SK-N-SH treated with all-trans-retinoic acid at 6 μM for 48 hours (cell line): ENCODE data around the gene NRGN.

ENCODE experiments used
- ATAC-seq: fragments of 200-7000 bp; cut with Tn5 transposase; 3 replicates; pipeline ENCODE4 v1.9.1; 2020; ENCODE audit warnings: mild to moderate bottlenecking, moderate library complexity
- ARNTL ChIP-seq: fragments of 450-650 bp; formaldehyde crosslinking; IDR thresholded peaks from 2 replicates; pipeline ENCODE4 v1.5.0; 2020; ENCODE audit warnings: low read depth, mild to moderate bottlenecking, moderate library complexity, borderline replicate concordance
- BACH2 ChIP-seq: fragments of 250-450 bp; sonication (Bioruptor Pico); IDR thresholded peaks from 2 replicates; pipeline ENCODE4 v1.9.0; 2021; ENCODE audit warnings: mild to moderate bottlenecking, borderline replicate concordance
- CREB5 ChIP-seq: fragments of 250-450 bp; sonication (Bioruptor Pico); IDR thresholded peaks from 2 replicates; pipeline ENCODE4 v1.5.1; 2020; ENCODE audit warnings: low read depth, mild to moderate bottlenecking, moderate library complexity
- CSDC2 ChIP-seq: fragments of 250-450 bp; sonication (Bioruptor Pico); IDR thresholded peaks from 2 replicates; pipeline ENCODE4 v1.5.0; 2020; ENCODE audit warnings: mild to moderate bottlenecking, moderate library complexity
- ESRRG ChIP-seq: fragments of 250-450 bp; sonication (Bioruptor Pico); IDR thresholded peaks from 2 replicates; pipeline ENCODE4 v1.6.1; 2021; ENCODE audit warnings: mild to moderate bottlenecking
- GLIS3 ChIP-seq: fragments of 250-450 bp; sonication (Bioruptor Pico); IDR thresholded peaks from 2 replicates; pipeline ENCODE4 v1.5.0; 2020; ENCODE audit warnings: mild to moderate bottlenecking, moderate library complexity
- ISL1 ChIP-seq: fragments of 250-450 bp; sonication (Bioruptor Pico); IDR thresholded peaks from 2 replicates; pipeline ENCODE4 v2.1.2; 2022; ENCODE audit warnings: mild to moderate bottlenecking, moderate library complexity
- OSR1 ChIP-seq: fragments of 250-450 bp; sonication (Bioruptor Pico); IDR thresholded peaks from 2 replicates; pipeline ENCODE4 v1.8.0; 2022; ENCODE audit warnings: moderate library complexity, mild to moderate bottlenecking, inconsistent platforms
- PATZ1 ChIP-seq: fragments of 250-450 bp; sonication (Bioruptor Pico); IDR thresholded peaks from 2 replicates; pipeline ENCODE4 v1.8.0; 2020; ENCODE audit warnings: mild to moderate bottlenecking, moderate library complexity, borderline replicate concordance
- PPARA ChIP-seq: fragments of 250-450 bp; sonication (Bioruptor Pico); IDR thresholded peaks from 2 replicates; pipeline ENCODE4 v1.5.0; 2020; ENCODE audit warnings: mild to moderate bottlenecking, borderline replicate concordance
- RARB ChIP-seq: fragments of 250-450 bp; sonication (Bioruptor Pico); IDR thresholded peaks from 2 replicates; pipeline ENCODE4 v1.8.0; 2021; ENCODE audit warnings: mild to moderate bottlenecking, moderate library complexity
- TCF4 ChIP-seq: fragments of 250-450 bp; sonication (Bioruptor Pico); IDR thresholded peaks from 2 replicates; pipeline ENCODE4 v1.8.0; 2021; ENCODE audit warnings: mild to moderate bottlenecking, moderate library complexity, borderline replicate concordance
- ZC3H10 ChIP-seq: fragments of 250-450 bp; sonication (Bioruptor Pico); IDR thresholded peaks from 2 replicates; pipeline ENCODE4 v1.5.1; 2021; ENCODE audit warnings: mild to moderate bottlenecking, moderate library complexity
- ZFP3 ChIP-seq: fragments of 250-450 bp; sonication (Bioruptor Pico); IDR thresholded peaks from 2 replicates; pipeline ENCODE4 v1.5.0; 2020; ENCODE audit warnings: mild to moderate bottlenecking, moderate library complexity
- ZFP30 ChIP-seq: fragments of 450-650 bp; formaldehyde crosslinking; IDR thresholded peaks from 2 replicates; pipeline ENCODE4 v1.5.0; 2022; ENCODE audit warnings: mild to moderate bottlenecking, moderate library complexity
- ZNF565 ChIP-seq: fragments of 450-650 bp; formaldehyde crosslinking; conservative IDR thresholded peaks from 2 replicates; pipeline ENCODE4 v1.5.0; 2020; ENCODE audit warnings: low read depth, mild to moderate bottlenecking, moderate library complexity
- ZNF70 ChIP-seq: fragments of 450-650 bp; formaldehyde crosslinking; IDR thresholded peaks from 2 replicates; pipeline ENCODE4 v1.5.0; 2020; ENCODE audit warnings: mild to moderate bottlenecking, moderate library complexity
- ZNF8 ChIP-seq: fragments of 450-650 bp; formaldehyde crosslinking; IDR thresholded peaks from 2 replicates; pipeline ENCODE4 v1.5.0; 2020; ENCODE audit warnings: mild to moderate bottlenecking, moderate library complexity
- TF ChIP-seq, protein P1 (sequence below): fragments of 250-450 bp; sonication (Bioruptor Pico); IDR thresholded peaks from 2 replicates; pipeline ENCODE4 v1.5.1; 2021; ENCODE audit warnings: mild to moderate bottlenecking, moderate library complexity
- TF ChIP-seq, protein P2 (sequence below): fragments of 250-450 bp; sonication (Bioruptor Pico); IDR thresholded peaks from 2 replicates; pipeline ENCODE4 v1.8.0; 2021; ENCODE audit warnings: low read depth, mild to moderate bottlenecking, moderate library complexity, borderline replicate concordance

Gene NRGN

DNA sequence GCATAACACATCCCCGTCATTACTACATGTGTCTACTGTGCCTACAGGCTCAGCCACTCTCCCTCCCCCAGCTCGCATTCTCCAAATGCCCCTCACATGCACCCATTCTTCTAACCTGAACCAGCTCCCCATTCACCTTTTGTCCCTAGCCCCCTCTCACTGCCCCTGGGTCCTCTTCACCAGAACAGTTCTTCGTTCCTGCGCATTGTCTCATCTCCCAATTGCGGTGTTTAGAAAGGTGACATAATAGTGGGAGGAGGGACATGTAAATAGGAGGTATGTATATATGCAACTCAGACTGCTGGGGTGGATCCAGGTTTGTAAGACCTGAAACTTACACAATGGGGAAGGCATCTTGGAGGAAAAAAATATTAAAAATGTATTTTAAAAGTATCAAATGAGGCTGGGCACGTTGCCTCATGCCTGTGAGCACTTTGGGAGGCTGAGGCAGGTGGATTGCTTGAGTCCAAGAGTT lies 17.0 kb downstream of the NRGN start:
- ATAC-seq = no peak
- TF ChIP-seq ZC3H10 (CRISPR knock-in tag) = no peak
- TF ChIP-seq ZNF8 (CRISPR knock-in tag) = no peak
- TF ChIP-seq CREB5 (CRISPR knock-in tag) = no peak
- TF ChIP-seq CSDC2 (CRISPR knock-in tag) = no peak
- TF ChIP-seq ISL1 (CRISPR knock-in tag) = no peak
- TF ChIP-seq ARNTL (CRISPR knock-in tag) = no peak
- no peak for TF ChIP-seq ZFP3 (CRISPR knock-in tag)
- no peak for TF ChIP-seq BACH2
- no peak for TF ChIP-seq PATZ1 (CRISPR knock-in tag)
- TF ChIP-seq, protein P1, sequence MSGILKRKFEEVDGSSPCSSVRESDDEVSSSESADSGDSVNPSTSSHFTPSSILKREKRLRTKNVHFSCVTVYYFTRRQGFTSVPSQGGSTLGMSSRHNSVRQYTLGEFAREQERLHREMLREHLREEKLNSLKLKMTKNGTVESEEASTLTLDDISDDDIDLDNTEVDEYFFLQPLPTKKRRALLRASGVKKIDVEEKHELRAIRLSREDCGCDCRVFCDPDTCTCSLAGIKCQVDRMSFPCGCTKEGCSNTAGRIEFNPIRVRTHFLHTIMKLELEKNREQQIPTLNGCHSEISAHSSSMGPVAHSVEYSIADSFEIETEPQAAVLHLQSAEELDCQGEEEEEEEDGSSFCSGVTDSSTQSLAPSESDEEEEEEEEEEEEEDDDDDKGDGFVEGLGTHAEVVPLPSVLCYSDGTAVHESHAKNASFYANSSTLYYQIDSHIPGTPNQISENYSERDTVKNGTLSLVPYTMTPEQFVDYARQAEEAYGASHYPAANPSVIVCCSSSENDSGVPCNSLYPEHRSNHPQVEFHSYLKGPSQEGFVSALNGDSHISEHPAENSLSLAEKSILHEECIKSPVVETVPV (CRISPR knock-in tag) = no peak
- TF ChIP-seq GLIS3 (CRISPR knock-in tag) = no peak
- TF ChIP-seq ESRRG (CRISPR knock-in tag) = no peak
- no peak for TF ChIP-seq ZFP30 (CRISPR knock-in tag)
- TF ChIP-seq, protein P2, sequence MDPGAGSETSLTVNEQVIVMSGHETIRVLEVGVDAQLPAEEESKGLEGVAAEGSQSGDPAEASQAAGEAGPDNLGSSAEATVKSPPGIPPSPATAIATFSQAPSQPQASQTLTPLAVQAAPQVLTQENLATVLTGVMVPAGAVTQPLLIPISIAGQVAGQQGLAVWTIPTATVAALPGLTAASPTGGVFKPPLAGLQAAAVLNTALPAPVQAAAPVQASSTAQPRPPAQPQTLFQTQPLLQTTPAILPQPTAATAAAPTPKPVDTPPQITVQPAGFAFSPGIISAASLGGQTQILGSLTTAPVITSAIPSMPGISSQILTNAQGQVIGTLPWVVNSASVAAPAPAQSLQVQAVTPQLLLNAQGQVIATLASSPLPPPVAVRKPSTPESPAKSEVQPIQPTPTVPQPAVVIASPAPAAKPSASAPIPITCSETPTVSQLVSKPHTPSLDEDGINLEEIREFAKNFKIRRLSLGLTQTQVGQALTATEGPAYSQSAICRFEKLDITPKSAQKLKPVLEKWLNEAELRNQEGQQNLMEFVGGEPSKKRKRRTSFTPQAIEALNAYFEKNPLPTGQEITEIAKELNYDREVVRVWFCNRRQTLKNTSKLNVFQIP (CRISPR knock-in tag) = no peak
- TF ChIP-seq ZNF565 (CRISPR knock-in tag) = no peak
- no peak for TF ChIP-seq ZNF70
- TF ChIP-seq, all 23 proteins: peak for 0

DNA sequence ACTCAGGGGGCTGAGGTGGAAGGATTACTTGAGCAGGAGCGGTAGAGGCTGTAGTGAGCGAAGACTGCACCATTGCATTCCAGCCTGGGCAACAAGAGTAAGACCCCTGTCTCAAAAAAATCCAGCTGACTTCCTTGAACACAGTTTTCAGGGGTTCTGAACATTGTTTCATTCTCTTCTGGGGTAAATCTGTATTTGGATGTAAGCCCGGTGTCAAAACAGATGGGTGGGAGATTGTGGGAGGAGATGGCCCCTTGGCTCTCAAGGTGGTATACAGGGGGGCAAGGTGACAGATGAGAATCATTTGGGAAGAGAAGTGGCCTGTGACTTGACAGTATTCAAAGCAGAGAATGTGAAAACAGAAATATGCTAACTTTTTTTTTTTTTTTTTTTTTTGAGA lies 17.6 kb downstream of the NRGN start:
- no peak for ATAC-seq
- no peak for TF ChIP-seq TCF4 (CRISPR knock-in tag)
- TF ChIP-seq BACH2 = no peak
- TF ChIP-seq, protein P1 (CRISPR knock-in tag) = no peak
- no peak for TF ChIP-seq ZNF565 (CRISPR knock-in tag)
- no peak for TF ChIP-seq PPARA (CRISPR knock-in tag)
- TF ChIP-seq, protein P2 (CRISPR knock-in tag) = no peak
- no peak for TF ChIP-seq CREB5 (CRISPR knock-in tag)
- no peak for TF ChIP-seq GLIS3 (CRISPR knock-in tag)
- TF ChIP-seq OSR1 (CRISPR knock-in tag) = no peak
- TF ChIP-seq ZNF8 (CRISPR knock-in tag) = no peak
- no peak for TF ChIP-seq ISL1 (CRISPR knock-in tag)
- no peak for TF ChIP-seq RARB (CRISPR knock-in tag)
- TF ChIP-seq PATZ1 (CRISPR knock-in tag) = no peak
- TF ChIP-seq ZFP30 (CRISPR knock-in tag) = no peak
- TF ChIP-seq ZFP3 (CRISPR knock-in tag) = no peak
